HepG2 (cell line): ENCODE data around the gene DUXA. TPM values are rescaled to one million over a fixed set of nuclear protein-coding genes. Genes with fewer than 3 reads are reported as not detected.

ENCODE experiments used
- ATF1 ChIP-seq: IDR thresholded peaks from 2 replicates; pipeline ENCODE4 v1.6.1; 2016; ENCODE audit warnings: mild to moderate bottlenecking, control low read depth
- ETV6 ChIP-seq: sonication (generic); formaldehyde crosslinking; conservative IDR thresholded peaks from 2 replicates; pipeline ENCODE4 v1.4.0; 2020; ENCODE audit warnings: missing genetic modification reagents
- GABPB1 ChIP-seq: IDR thresholded peaks from 2 replicates; pipeline ENCODE4 v1.6.1; 2016; ENCODE audit warnings: mild to moderate bottlenecking, missing genetic modification reagents, moderate library complexity, missing compliant biosample characterization
- GTF3A ChIP-seq: sonication (generic); formaldehyde crosslinking; conservative IDR thresholded peaks from 2 replicates; pipeline ENCODE4 v1.4.0; 2020; ENCODE audit warnings: mild to moderate bottlenecking, missing genetic modification reagents
- HNRNPLL ChIP-seq: fragments of 200-400 bp; formaldehyde crosslinking; IDR thresholded peaks from 2 replicates; pipeline ENCODE4 v1.6.1; 2017; ENCODE audit warnings: mild to moderate bottlenecking, low read depth, low read length; ENCODE audit not compliant: poor library complexity, severe bottlenecking
- MTA1 ChIP-seq: sonication (generic); formaldehyde crosslinking; IDR thresholded peaks from 2 replicates; pipeline ENCODE4 v1.4.0; 2020; ENCODE audit warnings: missing genetic modification reagents, mild to moderate bottlenecking, borderline replicate concordance
- SRSF1 ChIP-seq: fragments of 200-400 bp; formaldehyde crosslinking; optimal IDR thresholded peaks from 2 replicates; pipeline ENCODE3; 2017; ENCODE audit warnings: mild to moderate bottlenecking, low read depth, low read length, moderate library complexity
- SRSF9 ChIP-seq: fragments of 200-400 bp; formaldehyde crosslinking; IDR thresholded peaks from 2 replicates; pipeline ENCODE4 v1.6.1; 2018; ENCODE audit warnings: borderline replicate concordance, mild to moderate bottlenecking, low read depth, low read length; ENCODE audit not compliant: insufficient read depth, poor library complexity, severe bottlenecking
- STAG1 ChIP-seq: sonication (generic); formaldehyde crosslinking; IDR thresholded peaks from 2 replicates; pipeline ENCODE4 v1.4.0; 2020; ENCODE audit warnings: missing genetic modification reagents
- U2AF2 ChIP-seq: fragments of 200-400 bp; formaldehyde crosslinking; IDR thresholded peaks from 2 replicates; pipeline ENCODE4 v1.6.1; 2017; ENCODE audit warnings: low read depth, mild to moderate bottlenecking, low read length
- ZNF180 ChIP-seq: sonication (generic); formaldehyde crosslinking; IDR thresholded peaks from 2 replicates; pipeline ENCODE4 v1.4.0; 2020; ENCODE audit warnings: low read depth, missing genetic modification reagents, borderline replicate concordance
- ZNF256 ChIP-seq: sonication (generic); formaldehyde crosslinking; conservative IDR thresholded peaks from 2 replicates; pipeline ENCODE4 v1.4.0; 2020; ENCODE audit warnings: missing genetic modification reagents
- ZNF446 ChIP-seq: sonication (generic); formaldehyde crosslinking; IDR thresholded peaks from 2 replicates; pipeline ENCODE4 v1.5.0; 2020; ENCODE audit warnings: mild to moderate bottlenecking, missing genetic modification reagents
- ZNF547 ChIP-seq: sonication (generic); formaldehyde crosslinking; IDR thresholded peaks from 2 replicates; pipeline ENCODE4 v1.5.1; 2020; ENCODE audit warnings: mild to moderate bottlenecking, missing genetic modification reagents
- ZNF563 ChIP-seq: sonication (generic); formaldehyde crosslinking; IDR thresholded peaks from 2 replicates; pipeline ENCODE4 v1.8.0; 2022; ENCODE audit warnings: mild to moderate bottlenecking, moderate library complexity, missing genetic modification reagents
- ZNF782 ChIP-seq: sonication (generic); formaldehyde crosslinking; IDR thresholded peaks from 2 replicates; pipeline ENCODE4 v1.4.0; 2020; ENCODE audit warnings: missing genetic modification reagents, mild to moderate bottlenecking, borderline replicate concordance
- polyA plus RNA-seq, 8 experiments: library from polyadenylated mRNA; depleted of rRNA in 3 of 8; stranded (reverse) in 7 of 8; unstranded in 1 of 8; fragments of >200 nt; fragmentation: Illumina TruSeq in 4 of 8; extraction: Trizol in 4 of 8; gene quantifications; 2 replicates each; pipeline versions ENCODE4 v1.2.1 to v1.2.3, GENCODE V29; 2011 to 2016; ENCODE audit warnings: low read depth in 4 of 8, missing spikeins in 1 of 8, mixed read lengths in 1 of 8; ENCODE audit not compliant: insufficient read depth in 1 of 8
- total RNA-seq, 5 experiments: library from RNA; depleted of rRNA; stranded (reverse); fragments of >200 nt; fragmentation: Illumina TruSeq; extraction: Trizol; gene quantifications; 2 replicates each; pipeline ENCODE4 v1.2.3, GENCODE V29; 2016; ENCODE audit warnings: low read depth in 1 of 5
- TF ChIP-seq, protein P1 (sequence below): sonication (generic); formaldehyde crosslinking; IDR thresholded peaks from 2 replicates; pipeline ENCODE4 v1.8.1; 2023; ENCODE audit warnings: mild to moderate bottlenecking, missing genetic modification reagents, borderline replicate concordance
- TF ChIP-seq, protein P2 (sequence below): sonication (generic); formaldehyde crosslinking; IDR thresholded peaks from 2 replicates; pipeline ENCODE4 v1.8.0; 2022; ENCODE audit warnings: mild to moderate bottlenecking, missing genetic modification reagents, borderline replicate concordance
- TF ChIP-seq, protein P3 (sequence below): sonication (generic); formaldehyde crosslinking; IDR thresholded peaks from 2 replicates; pipeline ENCODE4 v1.5.0; 2020; ENCODE audit warnings: mild to moderate bottlenecking, missing genetic modification reagents, moderate library complexity

The DUXA gene
- total and polyA plus RNA-seq, 2 of the 13 experiments (the other 11 are each of a cell fraction or from before 2014, with no cell fraction given): not detected

GRCh38 chr19:57191141-57192076 is 24.1 kb upstream of the DUXA start, which contains the start of gene ZNF264 (continued):
- TF ChIP-seq, protein P1, sequence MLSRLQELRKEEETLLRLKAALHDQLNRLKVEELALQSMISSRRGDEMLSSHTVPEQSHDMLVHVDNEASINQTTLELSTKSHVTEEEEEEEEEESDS (CRISPR knock-in tag): peak; percentile 33; the same call in 1 of the 2 replicates
- TF ChIP-seq SRSF9: no peak
- TF ChIP-seq ATF1 (CRISPR knock-in tag): no peak
- TF ChIP-seq ZNF782 (CRISPR knock-in tag): 0 out of 2 replicates have a peak, but pooled peaks have one; percentile 34
- TF ChIP-seq HNRNPLL: peak; percentile 68
- TF ChIP-seq U2AF2: no peak
- TF ChIP-seq ZNF446 (CRISPR knock-in tag): peak; percentile 68; the same call in 1 of the 2 replicates
- peak; percentile 70; the same call in 1 of the 2 replicates for TF ChIP-seq ETV6 (CRISPR knock-in tag)
- TF ChIP-seq SRSF1: no peak
- TF ChIP-seq STAG1 (CRISPR knock-in tag): peak; percentile 1; the same call in 1 of the 2 replicates
- no peak for TF ChIP-seq GTF3A (CRISPR knock-in tag)
- no peak for TF ChIP-seq ZNF180 (CRISPR knock-in tag)
- no peak for TF ChIP-seq ZNF563 (CRISPR knock-in tag)
- TF ChIP-seq, protein P2, sequence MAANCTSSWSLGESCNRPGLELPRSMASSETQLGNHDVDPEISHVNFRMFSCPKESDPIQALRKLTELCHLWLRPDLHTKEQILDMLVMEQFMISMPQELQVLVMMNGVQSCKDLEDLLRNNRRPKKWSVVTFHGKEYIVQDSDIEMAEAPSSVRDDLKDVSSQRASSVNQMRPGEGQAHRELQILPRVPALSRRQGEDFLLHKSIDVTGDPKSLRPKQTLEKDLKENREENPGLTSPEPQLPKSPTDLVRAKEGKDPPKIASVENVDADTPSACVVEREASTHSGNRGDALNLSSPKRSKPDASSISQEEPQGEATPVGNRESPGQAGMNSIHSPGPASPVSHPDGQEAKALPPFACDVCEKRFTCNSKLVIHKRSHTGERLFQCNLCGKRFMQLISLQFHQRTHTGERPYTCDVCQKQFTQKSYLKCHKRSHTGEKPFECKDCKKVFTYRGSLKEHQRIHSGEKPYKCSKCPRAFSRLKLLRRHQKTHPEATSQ (CRISPR knock-in tag): peak; percentile 85; the same call in 1 of the 2 replicates
- TF ChIP-seq, protein P3, sequence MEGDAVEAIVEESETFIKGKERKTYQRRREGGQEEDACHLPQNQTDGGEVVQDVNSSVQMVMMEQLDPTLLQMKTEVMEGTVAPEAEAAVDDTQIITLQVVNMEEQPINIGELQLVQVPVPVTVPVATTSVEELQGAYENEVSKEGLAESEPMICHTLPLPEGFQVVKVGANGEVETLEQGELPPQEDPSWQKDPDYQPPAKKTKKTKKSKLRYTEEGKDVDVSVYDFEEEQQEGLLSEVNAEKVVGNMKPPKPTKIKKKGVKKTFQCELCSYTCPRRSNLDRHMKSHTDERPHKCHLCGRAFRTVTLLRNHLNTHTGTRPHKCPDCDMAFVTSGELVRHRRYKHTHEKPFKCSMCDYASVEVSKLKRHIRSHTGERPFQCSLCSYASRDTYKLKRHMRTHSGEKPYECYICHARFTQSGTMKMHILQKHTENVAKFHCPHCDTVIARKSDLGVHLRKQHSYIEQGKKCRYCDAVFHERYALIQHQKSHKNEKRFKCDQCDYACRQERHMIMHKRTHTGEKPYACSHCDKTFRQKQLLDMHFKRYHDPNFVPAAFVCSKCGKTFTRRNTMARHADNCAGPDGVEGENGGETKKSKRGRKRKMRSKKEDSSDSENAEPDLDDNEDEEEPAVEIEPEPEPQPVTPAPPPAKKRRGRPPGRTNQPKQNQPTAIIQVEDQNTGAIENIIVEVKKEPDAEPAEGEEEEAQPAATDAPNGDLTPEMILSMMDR (CRISPR knock-in tag): peak; percentile 15; the same call in 1 of the 2 replicates
- TF ChIP-seq GABPB1 (CRISPR knock-in tag): peak; percentile 97
- peak; percentile 25; the same call in 1 of the 2 replicates for TF ChIP-seq MTA1 (CRISPR knock-in tag)
- TF ChIP-seq ZNF547 (CRISPR knock-in tag): peak; percentile 75; the same call in 1 of the 2 replicates
- no peak for TF ChIP-seq ZNF256 (CRISPR knock-in tag)
